K562 (cell line): ENCODE data around the gene ITSN1. TPM values are rescaled to one million over a fixed set of nuclear protein-coding genes. Genes with fewer than 3 reads are reported as not detected.

ENCODE experiments used
- ATAC-seq: fragments of 200-7000 bp; cut with Tn5 transposase; 3 replicates; pipeline ENCODE4 v1.9.1; 2020; ENCODE audit warnings: moderate library complexity
- BruUV-seq: library from RNA; stranded (reverse); fragments of 400-500 nt; replicated peaks from 2 replicates; lab custom pipeline; 2021; lab: Mats Ljungman, UMichigan
- CTCF ChIA-PET: fragments of 300-600 bp; formaldehyde crosslinking; extraction: SDS; loops from one replicate; lab custom pipeline; 2021; ENCODE audit warnings: low intra/inter-chr PET ratio; lab: Yijun Ruan, JAX
- POLR2A ChIA-PET: fragments of 300-600, 350-650 bp; sonication (Branson Sonifier 250); formaldehyde crosslinking; extraction: SDS; loops from one replicate; lab custom pipeline; 2021; ENCODE audit warnings: antibody characterized with exemption, inconsistent platforms; lab: Yijun Ruan, JAX
- DNase-seq, 4 experiments: peaks; one replicate each; pipeline versions ENCODE4 v3.0.0 to v3.0.0-alpha.2; 2011 to 2018; ENCODE audit warnings: low spot score in 3 of 4, mixed read lengths in 3 of 4; ENCODE audit errors: extremely low read depth in 1 of 4
- FAIRE-seq: peaks from 2 replicates; lab custom pipeline; 2011; peaks lifted over from hg19 to GRCh38; lab: Jason Lieb, UNC
- H2AFZ ChIP-seq: 2 replicates; pipeline ENCODE4 v1.6.0; 2011; ENCODE audit warnings: low read depth, low read length, control low read depth, inconsistent platforms
- H3K27ac ChIP-seq: fragments of 200-600 bp; 3 replicates; pipeline ENCODE4 v1.8.0; 2011; ENCODE audit warnings: low read depth, mild to moderate bottlenecking, control low read depth, inconsistent platforms, low read length, moderate library complexity, mixed read lengths; ENCODE audit errors: extremely low read depth
- H3K27me3 ChIP-seq, 2 experiments: fragments of 300-600 bp in 1 of 2; 2 replicates in 1 of 2; 3 replicates in 1 of 2; pipeline versions ENCODE4 v1.6.0 to v1.8.0; 2011; ENCODE audit warnings: inconsistent platforms in 2 of 2, low read length in 2 of 2, mild to moderate bottlenecking in 1 of 2, mixed read lengths in 1 of 2, moderate library complexity in 1 of 2; ENCODE audit not compliant: control insufficient read depth in 2 of 2, insufficient read depth in 2 of 2
- H3K36me3 ChIP-seq: fragments of 300-600 bp; 3 replicates; pipeline ENCODE4 v1.8.0; 2011; ENCODE audit warnings: mild to moderate bottlenecking, low read length, inconsistent platforms; ENCODE audit not compliant: control insufficient read depth, insufficient read depth
- H3K4me1 ChIP-seq, 2 experiments: fragments of 200-600 bp in 1 of 2; replicated peaks in 1 of 2; 2 replicates in 1 of 2; 3 replicates in 1 of 2; pipeline versions ENCODE4 v1.5.1 to v1.8.0; 2011; ENCODE audit warnings: inconsistent platforms in 2 of 2, low read length in 2 of 2, mild to moderate bottlenecking in 1 of 2, mixed read lengths in 1 of 2, moderate library complexity in 1 of 2; ENCODE audit not compliant: control insufficient read depth in 2 of 2, insufficient read depth in 2 of 2
- H3K4me2 ChIP-seq: 2 replicates; pipeline ENCODE4 v1.6.1; 2011; ENCODE audit warnings: low read length, control low read depth, inconsistent platforms, mixed read lengths; ENCODE audit not compliant: insufficient read depth
- H3K4me3 ChIP-seq: fragments of 200-600 bp; sonication (generic), shearing (Covaris generic); 2 replicates; pipeline ENCODE4 v1.5.1; 2016; ENCODE audit warnings: control low read depth, inconsistent platforms
- H3K79me2 ChIP-seq: fragments of 200-600 bp; 3 replicates; pipeline ENCODE4 v1.8.0; 2011; ENCODE audit warnings: low read length, inconsistent platforms; ENCODE audit not compliant: control insufficient read depth, insufficient read depth
- H3K9ac ChIP-seq, 2 experiments: 2 replicates each; pipeline versions ENCODE4 v1.6.0 to v1.6.1; 2011; ENCODE audit warnings: low read depth in 2 of 2, low read length in 2 of 2, control low read depth in 1 of 2, inconsistent platforms in 1 of 2, mild to moderate bottlenecking in 1 of 2, mixed read lengths in 1 of 2; ENCODE audit not compliant: insufficient read depth in 1 of 2
- H3K9me1 ChIP-seq: one replicate; pipeline ENCODE4 v1.6.0; 2011; ENCODE audit warnings: inconsistent platforms, mild to moderate bottlenecking, low read length, moderate library complexity; ENCODE audit not compliant: control insufficient read depth, insufficient read depth
- H3K9me3 ChIP-seq: replicated peaks from 2 replicates; pipeline ENCODE4 v1.5.1; 2011; ENCODE audit warnings: low read depth, low read length, inconsistent platforms; ENCODE audit not compliant: control insufficient read depth, insufficient read depth
- H4K20me1 ChIP-seq: replicated peaks from 2 replicates; pipeline ENCODE4 v1.6.1; 2011; ENCODE audit warnings: low read length, inconsistent platforms, mixed read lengths; ENCODE audit not compliant: control insufficient read depth, insufficient read depth
- ADNP ChIP-seq: fragments of 200-800 bp; sonication (Bioruptor generic); IDR thresholded peaks from 2 replicates; pipeline ENCODE4 v1.6.1; 2016; ENCODE audit warnings: missing genetic modification characterization, missing compliant biosample characterization
- CEBPB ChIP-seq: fragments of 450-650 bp; IDR thresholded peaks from 2 replicates; pipeline ENCODE4 v1.6.1; 2016; ENCODE audit warnings: missing genetic modification characterization, missing compliant biosample characterization
- CEBPG ChIP-seq, 3 experiments: fragments of 200-800 bp in 1 of 3; sonication (Bioruptor generic) in 1 of 3; sonication (generic) in 1 of 3; formaldehyde crosslinking in 1 of 3; IDR thresholded peaks in 2 of 3; conservative IDR thresholded peaks in 1 of 3; 2 replicates each; pipeline versions ENCODE4 v1.6.1 to v1.8.0; 2016 to 2022; ENCODE audit warnings: missing compliant biosample characterization in 2 of 3, missing genetic modification characterization in 2 of 3, mild to moderate bottlenecking in 1 of 3, missing genetic modification reagents in 1 of 3
- HNRNPL ChIP-seq: fragments of 200-400 bp; formaldehyde crosslinking; IDR thresholded peaks from 2 replicates; pipeline ENCODE4 v1.6.1; 2017; ENCODE audit warnings: low read depth, mild to moderate bottlenecking, low read length
- ILF3 ChIP-seq: fragments of 450-650 bp; IDR thresholded peaks from 2 replicates; pipeline ENCODE4 v1.6.1; 2018; ENCODE audit warnings: antibody characterized with exemption, mild to moderate bottlenecking, moderate library complexity, borderline replicate concordance
- MAFF ChIP-seq: IDR thresholded peaks from 2 replicates; pipeline ENCODE4 v1.6.1; 2012; ENCODE audit warnings: low read length, improper control_type of control experiment
- MAFG ChIP-seq: fragments of 450-650 bp; conservative IDR thresholded peaks from 2 replicates; pipeline ENCODE4 v1.6.1; 2016; ENCODE audit warnings: missing genetic modification characterization, missing compliant biosample characterization
- NFE2 ChIP-seq: IDR thresholded peaks from 2 replicates; pipeline ENCODE4 v1.6.1; 2014; ENCODE audit warnings: antibody characterized with exemption, low read depth
- PML ChIP-seq: IDR thresholded peaks from 2 replicates; pipeline ENCODE4 v1.6.1; 2012; ENCODE audit warnings: low read length, inconsistent platforms
- SMARCA4 ChIP-seq: fragments of 450-650 bp; IDR thresholded peaks from 2 replicates; pipeline ENCODE4 v1.6.1; 2016
- TBP ChIP-seq: optimal IDR thresholded peaks from 2 replicates; pipeline ENCODE3; 2011; ENCODE audit warnings: low read depth, low read length, improper control_type of control experiment
- TFAM ChIP-seq: fragments of 250-450 bp; sonication (Bioruptor Pico); conservative IDR thresholded peaks from 2 replicates; pipeline ENCODE4 v1.5.0; 2021; ENCODE audit warnings: mild to moderate bottlenecking, moderate library complexity
- XRCC5 ChIP-seq: fragments of 200-400 bp; formaldehyde crosslinking; IDR thresholded peaks from 2 replicates; pipeline ENCODE4 v1.6.1; 2017; ENCODE audit warnings: low read depth, mild to moderate bottlenecking, low read length
- ZNF263 ChIP-seq: sonication (generic); formaldehyde crosslinking; IDR thresholded peaks from 2 replicates; pipeline ENCODE4 v1.8.0; 2022; ENCODE audit warnings: mild to moderate bottlenecking, missing genetic modification reagents, borderline replicate concordance
- ZNF551 ChIP-seq: fragments of 250-450 bp; sonication (Bioruptor Pico); IDR thresholded peaks from 2 replicates; pipeline ENCODE4 v1.5.0; 2021; ENCODE audit warnings: mild to moderate bottlenecking, moderate library complexity
- WGBS: fragments of 100-300 bp; shearing (Covaris generic); methylation state at CpG from one replicate; pipeline ENCODE4 v1.1.6; 2016; ENCODE audit warnings: low coverage, mixed read lengths; ENCODE audit not compliant: insufficient coverage; ENCODE audit errors: missing lambda C conversion rate; 5-methylcytosine and 5-hydroxymethylcytosine counted together
- in situ Hi-C: fragments of 300-500 bp; cut with MboI; formaldehyde crosslinking; loops from 4 replicates; pipeline ENCODE4 v1.15.0; 2018; ENCODE audit warnings: inconsistent platforms, mixed read lengths
- intact Hi-C: fragments of 100-400 bp; cut with micrococcal nuclease; formaldehyde crosslinking; loops from 2 replicates; pipeline ENCODE4 v1.14.2; 2022
- polyA plus RNA-seq, 8 experiments: library from polyadenylated mRNA; depleted of rRNA in 4 of 8; stranded (reverse) in 5 of 8; unstranded in 3 of 8; fragments of >200 nt; fragmentation: Nextera tagmentation in 2 of 8; fragmentation: Illumina TruSeq in 1 of 8; extraction: Ambion mirVana in 2 of 8; extraction: Trizol in 1 of 8; gene quantifications; 2 replicates each; pipeline versions ENCODE4 v1.2.1 to v1.2.3, GENCODE V29; 2011 to 2014; ENCODE audit warnings: inconsistent platforms in 1 of 8, missing spikeins in 1 of 8
- total RNA-seq, 7 experiments: library from RNA; depleted of rRNA in 6 of 7; stranded (reverse); fragments of >200 nt in 6 of 7; fragmentation: Illumina TruSeq in 2 of 7; extraction: Trizol in 2 of 7; gene quantifications; 2 replicates each; pipeline versions ENCODE4 v1.2.1 to v1.2.3, GENCODE V29; 2011 to 2021; ENCODE audit warnings: low replicate concordance in 1 of 7
- TF ChIP-seq, protein P1 (sequence below), 2 experiments: fragments of 450-650 bp in 1 of 2; sonication (generic) in 1 of 2; formaldehyde crosslinking; conservative IDR thresholded peaks; 2 replicates each; pipeline versions ENCODE4 v1.4.0 to v1.8.1; 2020 to 2022; ENCODE audit warnings: mild to moderate bottlenecking in 1 of 2, missing genetic modification reagents in 1 of 2
- TF ChIP-seq, protein P2 (sequence below): sonication (generic); formaldehyde crosslinking; IDR thresholded peaks from 2 replicates; pipeline ENCODE4 v1.8.0; 2023; ENCODE audit warnings: missing genetic modification reagents, mild to moderate bottlenecking, borderline replicate concordance
- TF ChIP-seq, protein P3 (sequence below): fragments of 250-450 bp; sonication (Bioruptor Pico); IDR thresholded peaks from 2 replicates; pipeline ENCODE4 v1.8.0; 2021; ENCODE audit warnings: moderate library complexity, mild to moderate bottlenecking, inconsistent platforms

ITSN1 gene
- total and polyA plus RNA-seq, 9 of the 15 experiments (the other 6 are each of a cell fraction or from before 2014, with no cell fraction given) = 1.1 to 12.6 (median 4.8) TPM

DNA sequence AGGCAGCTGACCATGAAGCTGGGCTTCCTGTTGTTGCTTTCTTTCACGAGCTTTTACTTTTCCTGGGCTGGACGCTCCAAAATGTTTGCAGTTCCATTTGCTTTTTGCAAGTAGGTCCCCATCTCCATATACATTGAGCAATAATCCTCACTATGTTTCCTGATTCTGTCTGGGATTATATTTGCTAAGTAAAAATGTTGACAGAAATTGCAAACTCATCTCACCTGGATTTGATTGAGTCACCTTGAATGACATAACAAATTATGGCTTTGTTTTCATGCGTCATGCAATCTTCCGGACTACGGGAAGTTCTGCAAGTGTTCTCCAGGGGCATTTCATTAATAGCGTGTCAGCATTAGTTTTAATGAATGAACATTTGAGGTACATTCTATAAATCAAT, 254.4 kb downstream of the ITSN1 start:
- Histone ChIP-seq H3K4me2 (no peak overlapping the region), H3K9me1 (no peaks in the 10 kb centered on the region), H3K27ac (no peak overlapping the region), H3K4me3 (no peak overlapping the region), H3K36me3 (peaks cover 2% of the 10 kb centered on the region; the same call in 2 of the 3 replicates), H3K9me3 (no peaks in the 10 kb centered on the region), H4K20me1 (no peaks in the 10 kb centered on the region), H3K9ac (no peak overlapping the region), H2AFZ (no peak overlapping the region), H3K27me3 (no peaks in the 10 kb centered on the region; a peak in 1 of 5 replicates), H3K79me2 (no peaks in the 10 kb centered on the region), H3K4me1 (peaks cover 2 to 12% of the 10 kb centered on the region in 2 experiments; a peak in 4 of 5 replicates)
- in situ Hi-C loops (no loop called here), intact Hi-C loops (no loop called here)
- BruUV-seq = no TSS peak
- ATAC-seq (no peak), DNase-seq (no peak), FAIRE-seq (no peak)
- POLR2A ChIA-PET = interaction anchor here (1.1 kb wide), 1 partner anchor 8 kb away, joined by 3 read pairs; no protein-coding TSS in a partner anchor
- CTCF ChIA-PET = interaction anchor here (0.6 kb wide), 1 partner anchor 696 kb away, joined by 3 read pairs; no protein-coding TSS in a partner anchor
- WGBS = 27% methylated on average over 6 of the region's 6 CpGs
- no peak for TF ChIP-seq TFAM
- TF ChIP-seq, protein P1, sequence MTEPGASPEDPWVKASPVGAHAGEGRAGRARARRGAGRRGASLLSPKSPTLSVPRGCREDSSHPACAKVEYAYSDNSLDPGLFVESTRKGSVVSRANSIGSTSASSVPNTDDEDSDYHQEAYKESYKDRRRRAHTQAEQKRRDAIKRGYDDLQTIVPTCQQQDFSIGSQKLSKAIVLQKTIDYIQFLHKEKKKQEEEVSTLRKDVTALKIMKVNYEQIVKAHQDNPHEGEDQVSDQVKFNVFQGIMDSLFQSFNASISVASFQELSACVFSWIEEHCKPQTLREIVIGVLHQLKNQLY (CRISPR knock-in tag; conservative IDR thresholded peaks at IDR 0.05) = no peak
- TF ChIP-seq ZNF551 (CRISPR knock-in tag) = no peak
- no peak for TF ChIP-seq XRCC5
- TF ChIP-seq CEBPG (CRISPR knock-in tag; IDR thresholded peaks at IDR 0.05) = no peak
- TF ChIP-seq CEBPG (tag; conservative IDR thresholded peaks at IDR 0.05 in 1 of 2, IDR thresholded peaks at IDR 0.05 in 1 of 2) = peak; percentile 38 to 63; a peak in 2 of 4 replicates
- no peak for TF ChIP-seq HNRNPL
- peak; percentile 52 for TF ChIP-seq MAFF
- peak; percentile 62 for TF ChIP-seq NFE2
- TF ChIP-seq, protein P2, sequence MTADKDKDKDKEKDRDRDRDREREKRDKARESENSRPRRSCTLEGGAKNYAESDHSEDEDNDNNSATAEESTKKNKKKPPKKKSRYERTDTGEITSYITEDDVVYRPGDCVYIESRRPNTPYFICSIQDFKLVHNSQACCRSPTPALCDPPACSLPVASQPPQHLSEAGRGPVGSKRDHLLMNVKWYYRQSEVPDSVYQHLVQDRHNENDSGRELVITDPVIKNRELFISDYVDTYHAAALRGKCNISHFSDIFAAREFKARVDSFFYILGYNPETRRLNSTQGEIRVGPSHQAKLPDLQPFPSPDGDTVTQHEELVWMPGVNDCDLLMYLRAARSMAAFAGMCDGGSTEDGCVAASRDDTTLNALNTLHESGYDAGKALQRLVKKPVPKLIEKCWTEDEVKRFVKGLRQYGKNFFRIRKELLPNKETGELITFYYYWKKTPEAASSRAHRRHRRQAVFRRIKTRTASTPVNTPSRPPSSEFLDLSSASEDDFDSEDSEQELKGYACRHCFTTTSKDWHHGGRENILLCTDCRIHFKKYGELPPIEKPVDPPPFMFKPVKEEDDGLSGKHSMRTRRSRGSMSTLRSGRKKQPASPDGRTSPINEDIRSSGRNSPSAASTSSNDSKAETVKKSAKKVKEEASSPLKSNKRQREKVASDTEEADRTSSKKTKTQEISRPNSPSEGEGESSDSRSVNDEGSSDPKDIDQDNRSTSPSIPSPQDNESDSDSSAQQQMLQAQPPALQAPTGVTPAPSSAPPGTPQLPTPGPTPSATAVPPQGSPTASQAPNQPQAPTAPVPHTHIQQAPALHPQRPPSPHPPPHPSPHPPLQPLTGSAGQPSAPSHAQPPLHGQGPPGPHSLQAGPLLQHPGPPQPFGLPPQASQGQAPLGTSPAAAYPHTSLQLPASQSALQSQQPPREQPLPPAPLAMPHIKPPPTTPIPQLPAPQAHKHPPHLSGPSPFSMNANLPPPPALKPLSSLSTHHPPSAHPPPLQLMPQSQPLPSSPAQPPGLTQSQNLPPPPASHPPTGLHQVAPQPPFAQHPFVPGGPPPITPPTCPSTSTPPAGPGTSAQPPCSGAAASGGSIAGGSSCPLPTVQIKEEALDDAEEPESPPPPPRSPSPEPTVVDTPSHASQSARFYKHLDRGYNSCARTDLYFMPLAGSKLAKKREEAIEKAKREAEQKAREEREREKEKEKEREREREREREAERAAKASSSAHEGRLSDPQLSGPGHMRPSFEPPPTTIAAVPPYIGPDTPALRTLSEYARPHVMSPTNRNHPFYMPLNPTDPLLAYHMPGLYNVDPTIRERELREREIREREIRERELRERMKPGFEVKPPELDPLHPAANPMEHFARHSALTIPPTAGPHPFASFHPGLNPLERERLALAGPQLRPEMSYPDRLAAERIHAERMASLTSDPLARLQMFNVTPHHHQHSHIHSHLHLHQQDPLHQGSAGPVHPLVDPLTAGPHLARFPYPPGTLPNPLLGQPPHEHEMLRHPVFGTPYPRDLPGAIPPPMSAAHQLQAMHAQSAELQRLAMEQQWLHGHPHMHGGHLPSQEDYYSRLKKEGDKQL (CRISPR knock-in tag) = no peak
- peak; percentile 82 for TF ChIP-seq MAFG (tag)
- TF ChIP-seq CEBPB (tag) = peak; percentile 69
- TF ChIP-seq, protein P3, sequence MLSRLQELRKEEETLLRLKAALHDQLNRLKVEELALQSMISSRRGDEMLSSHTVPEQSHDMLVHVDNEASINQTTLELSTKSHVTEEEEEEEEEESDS = no peak
- TF ChIP-seq ILF3 = no peak
- TF ChIP-seq SMARCA4 = no peak
- no peak for TF ChIP-seq ADNP (tag)
- TF ChIP-seq TBP = no peak
- no peak for TF ChIP-seq ZNF263
- no peak for TF ChIP-seq PML
